Astrocyte (in vitro differentiated cells and primary cell): ENCODE data around the gene CHCHD4.

Source experiments
- EZH2 ChIP-seq: IDR thresholded peaks from 2 replicates; pipeline ENCODE4 v1.6.1; 2012; ENCODE audit warnings: mild to moderate bottlenecking, low read length, inconsistent platforms; ENCODE audit not compliant: insufficient read depth
- TF ChIP-seq, protein P1 (sequence below): IDR thresholded peaks from 2 replicates; pipeline ENCODE4 v1.5.1; 2011; ENCODE audit warnings: low read depth, mild to moderate bottlenecking, inconsistent platforms, low read length, moderate library complexity; ENCODE audit not compliant: insufficient read depth

DNA sequence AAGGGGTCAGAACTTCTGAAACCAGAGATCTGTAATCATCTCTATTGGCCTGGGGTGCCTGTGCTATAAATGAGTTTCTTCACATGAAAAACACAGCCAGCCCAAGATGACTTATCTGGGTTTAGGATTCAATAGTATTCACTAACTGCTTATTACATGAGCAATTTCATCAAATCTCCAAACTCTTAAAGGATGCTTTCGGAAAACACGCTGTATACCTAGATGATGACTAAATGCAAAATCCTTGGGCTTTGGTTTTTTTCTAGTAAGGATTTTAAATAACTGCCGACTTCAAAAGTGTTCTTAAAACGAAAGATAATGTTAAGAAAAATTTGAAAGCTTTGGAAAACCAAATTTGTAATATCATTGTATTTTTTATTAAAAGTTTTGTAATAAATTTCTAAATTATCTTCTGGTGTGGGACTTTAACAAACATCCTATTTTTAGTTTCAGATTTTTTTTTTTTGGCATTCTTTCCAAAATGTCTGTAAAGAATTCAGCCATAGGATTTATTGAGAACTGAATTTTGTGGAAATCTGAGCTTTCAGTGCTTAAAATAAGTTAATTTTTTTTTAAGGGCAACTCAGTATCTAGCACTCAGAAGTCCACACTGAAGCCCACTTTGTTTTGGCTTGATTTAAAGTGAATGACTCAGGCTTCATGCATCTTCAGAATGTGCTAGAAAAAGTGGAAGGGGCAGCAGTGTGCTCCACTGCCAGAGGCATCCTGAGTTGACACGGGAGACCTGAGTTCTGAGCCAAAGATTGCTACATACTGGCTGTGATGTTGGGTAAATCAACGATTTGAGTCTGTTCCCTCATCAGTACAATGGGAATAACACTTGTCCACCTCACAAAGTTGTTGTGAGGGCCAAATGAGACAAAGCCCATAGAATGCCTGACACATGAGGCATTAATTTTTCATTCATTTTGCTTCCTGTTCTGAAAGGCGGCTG is 18.9 kb upstream of the CHCHD4 start:
- TF ChIP-seq, protein P1, sequence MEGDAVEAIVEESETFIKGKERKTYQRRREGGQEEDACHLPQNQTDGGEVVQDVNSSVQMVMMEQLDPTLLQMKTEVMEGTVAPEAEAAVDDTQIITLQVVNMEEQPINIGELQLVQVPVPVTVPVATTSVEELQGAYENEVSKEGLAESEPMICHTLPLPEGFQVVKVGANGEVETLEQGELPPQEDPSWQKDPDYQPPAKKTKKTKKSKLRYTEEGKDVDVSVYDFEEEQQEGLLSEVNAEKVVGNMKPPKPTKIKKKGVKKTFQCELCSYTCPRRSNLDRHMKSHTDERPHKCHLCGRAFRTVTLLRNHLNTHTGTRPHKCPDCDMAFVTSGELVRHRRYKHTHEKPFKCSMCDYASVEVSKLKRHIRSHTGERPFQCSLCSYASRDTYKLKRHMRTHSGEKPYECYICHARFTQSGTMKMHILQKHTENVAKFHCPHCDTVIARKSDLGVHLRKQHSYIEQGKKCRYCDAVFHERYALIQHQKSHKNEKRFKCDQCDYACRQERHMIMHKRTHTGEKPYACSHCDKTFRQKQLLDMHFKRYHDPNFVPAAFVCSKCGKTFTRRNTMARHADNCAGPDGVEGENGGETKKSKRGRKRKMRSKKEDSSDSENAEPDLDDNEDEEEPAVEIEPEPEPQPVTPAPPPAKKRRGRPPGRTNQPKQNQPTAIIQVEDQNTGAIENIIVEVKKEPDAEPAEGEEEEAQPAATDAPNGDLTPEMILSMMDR = no peak
- no peak for TF ChIP-seq EZH2
